GM12878 (cell line): ENCODE data around the gene SLC5A11. TPM values are rescaled to one million over a fixed set of nuclear protein-coding genes. Genes with fewer than 3 reads are reported as not detected.

Experiments
- ATAC-seq: fragments of 200-7000 bp; cut with Tn5 transposase; 3 replicates; pipeline ENCODE4 v1.9.1; 2020; ENCODE audit warnings: mild to moderate bottlenecking, moderate library complexity
- BruUV-seq: library from RNA; stranded (reverse); fragments of 400-500 nt; replicated peaks from 2 replicates; lab custom pipeline; 2021; lab: Mats Ljungman, UMichigan
- CTCF ChIA-PET: fragments of 300-600 bp; sonication (Branson Sonifier 250); formaldehyde crosslinking; extraction: SDS; loops from one replicate; lab custom pipeline; 2021; ENCODE audit warnings: inconsistent platforms; lab: Yijun Ruan, JAX
- POLR2A ChIA-PET: fragments of 350-600 bp; formaldehyde crosslinking; extraction: SDS; loops from one replicate; lab custom pipeline; 2021; ENCODE audit warnings: inconsistent platforms; lab: Charles Lee
- RAD21 ChIA-PET: fragments of 300-600 bp; sonication (Branson Sonifier 250); formaldehyde crosslinking; loops from one replicate; lab custom pipeline; 2023; ENCODE audit warnings: antibody characterized with exemption; ENCODE audit not compliant: unreplicated experiment; lab: Charles Lee
- SMC1A ChIA-PET: fragments of 300-600 bp; sonication (Branson Sonifier 250); formaldehyde crosslinking; loops from one replicate; lab custom pipeline; 2023; ENCODE audit not compliant: unreplicated experiment, uncharacterized antibody; lab: Charles Lee
- DNase-seq: peaks from one replicate; pipeline ENCODE4 v3.0.0-alpha.2; 2011; ENCODE audit warnings: low read depth, low spot score
- FAIRE-seq: peaks from 3 replicates; lab custom pipeline; 2011; peaks lifted over from hg19 to GRCh38; lab: Jason Lieb, UNC
- H2AFZ ChIP-seq: 2 replicates; pipeline ENCODE4 v1.6.0; 2011; ENCODE audit warnings: low read depth, low read length, control low read depth; ENCODE audit not compliant: control insufficient read depth
- H3K27ac ChIP-seq: 2 replicates; pipeline ENCODE4 v1.5.1; 2011; ENCODE audit warnings: control low read depth; ENCODE audit not compliant: control insufficient read depth, insufficient read depth
- H3K27me3 ChIP-seq, 2 experiments: replicated peaks in 1 of 2; 2 replicates each; pipeline versions ENCODE4 v1.6.0 to v1.6.1; 2011; ENCODE audit warnings: low read length in 1 of 2; ENCODE audit not compliant: control insufficient read depth in 2 of 2, insufficient read depth in 2 of 2
- H3K36me3 ChIP-seq, 2 experiments: 2 replicates each; pipeline ENCODE4 v1.5.1; 2011; ENCODE audit warnings: low read length in 1 of 2; ENCODE audit not compliant: control insufficient read depth in 2 of 2, insufficient read depth in 2 of 2
- H3K4me1 ChIP-seq: 2 replicates; pipeline ENCODE4 v1.6.1; 2011; ENCODE audit warnings: mild to moderate bottlenecking, low read length, moderate library complexity, mixed read lengths; ENCODE audit not compliant: control insufficient read depth, insufficient read depth
- H3K4me2 ChIP-seq: 2 replicates; pipeline ENCODE4 v1.6.0; 2011; ENCODE audit warnings: control low read depth; ENCODE audit not compliant: control insufficient read depth, insufficient read depth
- H3K4me3 ChIP-seq: fragments of 200-600 bp; sonication (generic); 2 replicates; pipeline ENCODE4 v1.5.1; 2016
- H3K79me2 ChIP-seq: 2 replicates; pipeline ENCODE4 v1.6.0; 2011; ENCODE audit warnings: low read length; ENCODE audit not compliant: control insufficient read depth, insufficient read depth
- H3K9ac ChIP-seq: 2 replicates; pipeline ENCODE4 v1.8.0; 2011; ENCODE audit warnings: low read length, control low read depth, mixed read lengths; ENCODE audit not compliant: control insufficient read depth, insufficient read depth
- H3K9me3 ChIP-seq: replicated peaks from 3 replicates; pipeline ENCODE4 v1.5.1; 2011; ENCODE audit warnings: mild to moderate bottlenecking, low read length; ENCODE audit not compliant: control insufficient read depth, insufficient read depth
- H4K20me1 ChIP-seq: 2 replicates; pipeline ENCODE4 v1.6.0; 2011; ENCODE audit not compliant: control insufficient read depth, insufficient read depth
- CBFB ChIP-seq: IDR thresholded peaks from 2 replicates; pipeline ENCODE4 v1.6.1; 2016; ENCODE audit warnings: antibody characterized with exemption, low read depth
- CREB1 ChIP-seq: IDR thresholded peaks from 2 replicates; pipeline ENCODE4 v1.6.1; 2012; ENCODE audit warnings: low read depth, mild to moderate bottlenecking, inconsistent platforms
- EED ChIP-seq: sonication (generic); IDR thresholded peaks from 2 replicates; pipeline ENCODE4 v1.6.1; 2016; ENCODE audit warnings: antibody characterized with exemption, low read depth
- EGR1 ChIP-seq, 2 experiments: IDR thresholded peaks; 1 replicate in 1 of 2; 2 replicates in 1 of 2; pipeline ENCODE4 v1.6.1; 2011 to 2012; ENCODE audit warnings: low read depth in 2 of 2, low read length in 2 of 2, borderline replicate concordance in 1 of 2, mild to moderate bottlenecking in 1 of 2, moderate library complexity in 1 of 2
- ESRRA ChIP-seq: IDR thresholded peaks from 2 replicates; pipeline ENCODE4 v1.6.1; 2012; ENCODE audit warnings: mild to moderate bottlenecking, low read length, improper control_type of control experiment
- FOXM1 ChIP-seq: IDR thresholded peaks from 2 replicates; pipeline ENCODE4 v1.6.1; 2012; ENCODE audit warnings: low read depth, mild to moderate bottlenecking, inconsistent platforms, low read length, moderate library complexity
- IKZF1 ChIP-seq: fragments of 450-650 bp; conservative IDR thresholded peaks from 2 replicates; pipeline ENCODE4 v1.6.1; 2017; ENCODE audit warnings: antibody characterized with exemption, mild to moderate bottlenecking
- NR2C2 ChIP-seq: IDR thresholded peaks from 2 replicates; pipeline ENCODE4 v1.6.1; 2011; ENCODE audit warnings: borderline replicate concordance, low read depth; ENCODE audit not compliant: control insufficient read depth, insufficient read length
- PAX5 ChIP-seq: IDR thresholded peaks from 2 replicates; pipeline ENCODE4 v1.6.1; 2011; ENCODE audit warnings: low read depth, low read length, borderline replicate concordance
- POLR2AphosphoS5 ChIP-seq: IDR thresholded peaks from 2 replicates; pipeline ENCODE4 v1.6.1; 2011; ENCODE audit warnings: mild to moderate bottlenecking, low read length, inconsistent platforms
- PRDM15 ChIP-seq: fragments of 450-650 bp; formaldehyde crosslinking; IDR thresholded peaks from 2 replicates; pipeline ENCODE4 v1.4.0; 2020; ENCODE audit warnings: mild to moderate bottlenecking, moderate library complexity
- RBBP5 ChIP-seq: fragments of 200-600 bp; sonication (generic); conservative IDR thresholded peaks from 2 replicates; pipeline ENCODE4 v1.6.1; 2016
- RFX5 ChIP-seq: IDR thresholded peaks from 2 replicates; pipeline ENCODE4 v1.6.1; 2011; ENCODE audit warnings: low read depth, low read length, improper control_type of control experiment
- SP1 ChIP-seq: IDR thresholded peaks from one replicate; pipeline ENCODE4 v1.6.1; 2011; ENCODE audit warnings: low read depth, low read length
- SREBF1 ChIP-seq: IDR thresholded peaks from 2 replicates; pipeline ENCODE4 v1.6.1; 2012; ENCODE audit warnings: mild to moderate bottlenecking, low read length
- SRF ChIP-seq, 2 experiments: IDR thresholded peaks; 2 replicates each; pipeline ENCODE4 v1.6.1; 2011; ENCODE audit warnings: low read depth in 2 of 2, low read length in 2 of 2, mild to moderate bottlenecking in 1 of 2, moderate library complexity in 1 of 2
- USF1 ChIP-seq: IDR thresholded peaks from 2 replicates; pipeline ENCODE4 v1.6.1; 2011; ENCODE audit warnings: borderline replicate concordance, low read depth, mild to moderate bottlenecking, moderate library complexity, mixed read lengths, low read length; ENCODE audit not compliant: insufficient read depth; ENCODE audit errors: extremely low read length
- USF2 ChIP-seq: IDR thresholded peaks from 2 replicates; pipeline ENCODE4 v1.6.1; 2011; ENCODE audit warnings: low read depth, low read length, improper control_type of control experiment, borderline replicate concordance
- ZBED1 ChIP-seq: IDR thresholded peaks from 2 replicates; pipeline ENCODE4 v1.6.1; 2016; ENCODE audit warnings: borderline replicate concordance
- WGBS: methylation state at CpG from one replicate; pipeline ENCODE4 v1.1.6; 2016; ENCODE audit warnings: low lambda C conversion rate; ENCODE audit not compliant: insufficient replicate concordance, insufficient coverage; ENCODE audit errors: missing lambda C conversion rate; 5-methylcytosine and 5-hydroxymethylcytosine counted together
- in situ Hi-C: fragments of 300-500 bp; cut with MboI; formaldehyde crosslinking; loops from 9 replicates; pipeline ENCODE4 v1.14.3; 2018; ENCODE audit warnings: mixed read lengths
- intact Hi-C: fragments of 100-400 bp; cut with micrococcal nuclease; formaldehyde crosslinking; loops from one replicate; pipeline ENCODE4 v1.14.2; 2022; ENCODE audit not compliant: unreplicated experiment
- polyA plus RNA-seq, 11 experiments: library from polyadenylated mRNA; depleted of rRNA in 4 of 11; unstranded in 6 of 11; stranded (reverse) in 5 of 11; fragments of >200 nt; fragmentation: Nextera tagmentation in 4 of 11; fragmentation: Illumina TruSeq in 1 of 11; extraction: Ambion mirVana in 4 of 11; extraction: Trizol in 1 of 11; gene quantifications; 1 replicate in 1 of 11; 2 replicates in 10 of 11; pipeline versions ENCODE4 v1.2.1 to v1.2.3, GENCODE V29; 2011 to 2016; ENCODE audit warnings: inconsistent platforms in 2 of 11, missing spikeins in 2 of 11, low read depth in 1 of 11
- total RNA-seq, 4 experiments: library from RNA; depleted of rRNA in 3 of 4; stranded (reverse); fragments of >200 nt in 3 of 4; fragmentation: Illumina TruSeq in 1 of 4; extraction: Trizol in 1 of 4; gene quantifications; 2 replicates each; pipeline versions ENCODE4 v1.2.1 to v1.2.3, GENCODE V29; 2013 to 2021

SLC5A11 gene
- total and polyA plus RNA-seq, 10 of the 15 experiments (the other 5 are each of a cell fraction or from before 2014, with no cell fraction given) = 0.10 TPM; not detected in 9

- DNase-seq (no peak), ATAC-seq (no peak), FAIRE-seq (no peak)
- CTCF ChIA-PET = no interaction called here
- H2AFZ ChIP-seq = no peak overlapping the region
- H3K27ac ChIP-seq = no peak overlapping the region
- SMC1A ChIA-PET = interaction anchor here (0.8 kb wide), 1 partner anchor 291 kb away, joined by 3 read pairs; no protein-coding TSS in a partner anchor
- H4K20me1 ChIP-seq = no peaks in the 10 kb centered on the region
- BruUV-seq = no TSS peak
- peaks cover 26 to 42% of the 10 kb centered on the region in 2 experiments for H3K36me3 ChIP-seq
- RAD21 ChIA-PET = no interaction called here
- no peaks in the 10 kb centered on the region for H3K27me3 ChIP-seq
- no peak overlapping the region for H3K9ac ChIP-seq
- intact Hi-C loops (no loop called here), in situ Hi-C loops (no loop called here)
- H3K4me3 ChIP-seq = no peak overlapping the region
- H3K79me2 ChIP-seq = no peaks in the 10 kb centered on the region
- POLR2A ChIA-PET = no interaction called here
- WGBS = 95% methylated on average over 2 of the region's 2 CpGs
- no peaks in the 10 kb centered on the region for H3K4me1 ChIP-seq
- no peaks in the 10 kb centered on the region for H3K9me3 ChIP-seq
- H3K4me2 ChIP-seq = no peak overlapping the region
- TF ChIP-seq IKZF1 (no peak), ESRRA (no peak), USF1 (no peak), USF2 (no peak), EGR1 (IDR thresholded peaks at IDR 0.05; ENCODE audit: borderline replicate concordance in 1 of 2, low read depth in 2 of 2, low read length in 2 of 2) (no peak), SRF (IDR thresholded peaks at IDR 0.05; ENCODE audit: low read depth in 2 of 2, low read length in 2 of 2) (no peak), CREB1 (no peak), POLR2AphosphoS5 (no peak), SREBF1 (no peak), FOXM1 (no peak), EED (no peak), PAX5 (no peak), CBFB (no peak), ZBED1 (no peak), RBBP5 (no peak), SP1 (no peak), NR2C2 (no peak), PRDM15 (CRISPR knock-in tag) (no peak), RFX5 (no peak)
Measured at GRCh38 chr16:24819462-24820040, 26.2 kb upstream of the SLC5A11 start.
